ENCODE data around the gene MUC2.

The MUC2 gene

DNA sequence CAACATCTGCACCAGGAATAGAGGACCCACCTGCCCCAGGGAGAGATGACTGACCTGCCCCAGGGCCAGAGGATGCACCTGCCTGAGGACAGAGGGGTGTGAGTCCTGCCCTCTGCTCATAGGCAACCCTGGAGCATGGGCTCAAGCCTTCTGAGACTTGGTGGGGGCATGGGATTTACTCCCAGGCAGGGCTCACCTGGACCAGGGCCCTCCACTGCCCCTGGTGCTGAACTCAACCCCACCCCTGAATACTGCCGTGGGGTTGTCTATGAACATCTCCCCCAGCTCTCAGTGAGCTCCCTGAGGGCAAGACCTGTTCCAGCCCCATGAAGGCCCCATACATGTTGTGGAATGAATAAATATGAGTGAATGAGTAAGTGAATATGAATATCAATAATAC lies 49.3 kb downstream of the MUC2 start:
- Histone ChIP-seq H3K4me3 (ENCODE audit: low read depth in 1 of 5, low read length in 5 of 5) (no peak overlapping the region), H3K27me3 (ENCODE audit: control insufficient read depth in 5 of 5, insufficient read depth in 4 of 5, low read length in 5 of 5) (peaks cover 15 to 36% (median 28%) of the 10 kb centered on the region in 5 donors), H3K9me3 (ENCODE audit: control insufficient read depth in 5 of 5, low read length in 5 of 5) (peaks cover 0 to 8% (median 0%) of the 10 kb centered on the region in 5 donors), H3K36me3 (ENCODE audit: control insufficient read depth in 5 of 5, insufficient read depth in 5 of 5, low read length in 5 of 5) (no peaks in the 10 kb centered on the region), H3K4me1 (ENCODE audit: control insufficient read depth in 5 of 5, insufficient read depth in 5 of 5, low read length in 5 of 5) (peaks cover 0 to 7% (median 0%) of the 10 kb centered on the region in 5 donors), H3K27ac (ENCODE audit: low read depth, low read length) (no peak overlapping the region), H3K9ac (ENCODE audit: low read length in 5 of 5) (no peak overlapping the region)
